HFF-Myc (cell line): ENCODE results near the gene ASXL2.

Experiments used
- DNase-seq: peaks from one replicate; pipeline ENCODE4 v3.0.0-alpha.2; 2011; ENCODE audit warnings: low read depth; ENCODE audit errors: extremely low read depth
- H3K4me3 ChIP-seq: replicated peaks from 2 replicates; pipeline ENCODE4 v1.5.1; 2011; ENCODE audit warnings: low read depth, mild to moderate bottlenecking, control low read depth, low read length
- CTCF ChIP-seq: IDR thresholded peaks from 2 replicates; pipeline ENCODE4 v1.5.1; 2012; ENCODE audit warnings: mild to moderate bottlenecking, low read depth, low read length, control low read depth; ENCODE audit errors: missing control alignments

Gene ASXL2

GRCh38 chr2:25822190-25823117, 55.8 kb downstream of the ASXL2 start:
- H3K4me3 ChIP-seq, result no peak overlapping the region
- DNase-seq, result no peak
- TF ChIP-seq CTCF, result no peak

DNA sequence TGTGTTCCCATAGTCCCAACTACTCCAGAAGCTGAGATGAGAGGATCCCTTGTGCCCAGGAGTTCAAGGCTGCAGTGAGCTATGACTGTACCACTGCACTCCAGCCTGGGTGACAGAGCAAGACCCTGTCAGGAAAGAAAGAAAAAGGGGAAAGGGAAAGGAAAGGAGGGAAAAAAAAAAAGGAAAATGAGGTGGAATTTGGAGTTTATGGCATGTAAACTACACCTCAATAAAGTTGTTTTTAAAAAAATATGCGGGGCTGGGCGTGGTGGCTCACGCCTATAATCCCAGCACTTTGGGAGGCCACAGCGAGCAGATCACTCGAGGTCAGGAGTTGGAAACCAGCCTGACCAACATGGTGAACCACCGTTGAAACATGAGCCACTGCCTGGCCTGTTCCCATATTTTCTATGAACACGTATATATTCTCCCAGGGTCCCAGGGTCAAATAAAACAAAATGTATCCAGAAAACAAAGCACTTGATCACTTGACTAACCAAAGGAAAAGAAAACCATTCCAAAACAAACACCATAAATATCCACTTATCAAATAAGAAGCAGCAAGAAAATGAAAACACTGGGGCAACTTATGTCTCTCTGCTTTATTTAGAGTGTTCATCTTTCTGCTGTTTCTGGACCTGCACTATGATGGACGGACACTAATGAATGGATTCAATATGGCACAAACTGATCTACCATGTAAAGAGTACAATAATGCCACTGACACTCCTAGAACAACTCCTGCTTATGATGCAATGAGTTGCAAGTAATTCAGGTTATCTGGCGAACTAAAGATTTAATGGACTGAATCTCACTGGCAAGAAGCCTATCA, 56.8 kb downstream of the ASXL2 start:
- no peak for TF ChIP-seq CTCF
- no peak overlapping the region for H3K4me3 ChIP-seq
- DNase-seq, result peak; percentile 46

GRCh38 chr2:25819597-25820039, 58.7 kb downstream of the ASXL2 start:
- no peak for DNase-seq
- TF ChIP-seq CTCF, result no peak
- H3K4me3 ChIP-seq, result no peak overlapping the region

- H3K4me3 ChIP-seq, result no peak overlapping the region
- no peak for TF ChIP-seq CTCF
- DNase-seq, result no peak
Observed at GRCh38 chr2:25817630-25818029, 60.7 kb downstream of the ASXL2 start.

DNA sequence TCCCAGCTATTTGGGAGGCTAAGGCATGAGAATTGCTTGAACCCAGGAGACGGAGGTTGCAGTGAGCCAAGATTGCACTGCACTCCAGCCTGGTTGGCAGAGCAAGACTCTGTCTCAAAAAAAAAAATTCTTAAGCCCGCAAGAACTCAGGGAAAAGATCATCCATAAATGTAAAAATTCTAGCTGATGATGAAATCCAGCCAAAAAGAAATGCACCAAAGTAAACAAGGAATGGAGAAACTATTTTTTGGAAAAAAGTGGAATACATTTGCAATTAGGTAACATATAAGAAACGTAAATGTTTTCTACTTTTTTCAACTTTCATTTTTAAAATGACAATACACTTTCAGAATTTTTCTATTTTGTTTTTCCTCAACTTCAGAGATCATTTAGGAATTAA, 61.3 kb downstream of the ASXL2 start:
- no peak overlapping the region for H3K4me3 ChIP-seq
- no peak for TF ChIP-seq CTCF
- DNase-seq, result no peak

DNA sequence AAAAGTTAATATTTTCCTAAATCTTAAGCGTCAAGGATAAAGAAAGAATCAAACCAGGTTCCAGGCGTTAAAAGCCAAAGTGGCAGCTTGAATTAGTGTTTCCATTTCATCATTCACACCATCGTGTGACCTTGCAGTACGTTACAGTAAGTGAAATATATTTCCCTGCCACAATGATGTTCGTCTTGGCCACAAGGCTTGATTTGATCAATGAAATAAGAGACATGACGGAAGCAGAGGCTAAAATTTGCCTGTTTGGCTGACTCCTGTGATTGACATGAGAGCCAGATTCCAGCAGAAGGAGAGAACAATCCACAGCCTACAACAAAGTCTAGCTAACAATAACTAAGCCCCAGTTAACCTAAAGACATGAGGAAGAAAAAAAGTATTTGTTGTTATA, 62.0 kb downstream of the ASXL2 start:
- no peak for DNase-seq
- no peak for TF ChIP-seq CTCF
- no peak overlapping the region for H3K4me3 ChIP-seq
